ENCODE data around the gene LBR. TPM values are rescaled to one million over a fixed set of nuclear protein-coding genes. Genes with fewer than 3 reads are reported as not detected.
"Not testable (repeated sequence)": the region's sequence is repeated elsewhere in the genome, so short reads cannot be mapped to it uniquely, and the experiment has no call there.

LBR gene
- total and polyA plus RNA-seq, 12 donors: 7.6 to 22.6 (median 10.3) TPM

DNA sequence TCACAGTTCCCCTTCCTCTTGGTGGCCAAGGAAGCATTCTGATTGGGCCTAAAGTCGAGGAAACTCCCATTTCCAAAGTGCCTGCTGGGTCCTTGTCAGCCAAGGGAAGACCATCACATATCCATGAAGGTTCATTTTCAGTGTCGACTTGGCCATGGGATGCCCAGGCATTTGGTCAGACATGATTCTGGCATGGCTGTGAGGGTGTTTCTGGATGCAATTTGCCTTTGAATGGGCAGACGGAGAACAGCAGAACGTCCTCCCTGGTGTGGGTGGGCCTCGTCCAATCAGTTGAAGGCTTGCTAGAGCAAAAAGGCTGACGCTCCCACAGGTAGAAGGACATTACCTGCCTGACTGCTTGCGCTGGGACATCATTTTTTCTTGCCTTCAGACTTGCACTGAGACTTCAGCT, 48.3 kb upstream of the LBR start:
- intact Hi-C loops (cut with DNase I): loop anchor here (2.0 to 10.0 kb wide), 10 partner anchors 176 to 501 kb away; partner anchors contain the start of gene ENAH (in 2 of the 10)
- WGBS, 2 donors: 90 to 94% methylated on average over 7 of the region's 7 CpGs

DNA sequence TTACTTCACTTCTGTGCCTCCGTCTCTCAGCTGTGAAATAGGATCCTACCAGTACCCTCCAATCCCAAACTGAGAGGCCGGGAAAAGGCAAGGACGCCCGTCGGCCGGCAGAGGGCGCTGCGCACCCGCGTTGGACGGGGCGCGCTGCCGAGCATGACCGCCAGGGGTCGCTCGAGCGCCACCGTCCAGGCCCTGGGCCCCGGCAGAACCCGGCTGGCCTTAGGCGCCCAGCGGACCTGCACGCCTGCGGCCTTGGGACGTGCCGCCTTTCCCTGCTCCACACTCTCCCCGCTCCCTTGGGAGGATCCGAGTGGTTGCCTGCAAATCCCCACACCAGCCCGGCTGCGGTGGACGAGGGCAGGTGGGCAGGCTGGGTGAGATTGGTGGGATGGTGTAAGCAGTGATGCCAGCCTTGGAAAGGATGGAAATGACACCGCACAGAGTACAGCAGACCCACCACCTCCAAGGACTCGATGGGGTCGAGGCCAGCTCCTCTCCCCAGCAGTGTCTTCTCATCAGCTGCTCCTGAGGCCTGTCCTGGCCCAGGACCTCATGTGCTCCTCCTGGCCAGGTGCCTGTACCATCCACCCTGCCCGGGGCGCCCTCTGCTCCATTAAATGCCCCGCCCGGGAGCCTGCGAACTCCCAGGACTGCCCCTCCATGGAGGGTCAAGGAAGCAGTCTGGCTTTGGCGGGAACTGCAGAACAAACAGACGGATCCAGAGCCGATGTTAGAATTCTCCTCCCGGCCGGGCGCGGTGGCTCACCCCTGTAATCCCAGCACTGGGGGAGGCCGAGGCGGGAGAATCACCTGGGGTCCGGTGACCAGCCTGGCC, 47.4 kb upstream of the LBR start:
- no peaks in the 10 kb centered on the region for H3K36me3 ChIP-seq
- intact Hi-C loops (cut with DNase I): loop anchor here (1.0 to 10.0 kb wide), 18 partner anchors 177 to 502 kb away; partner anchors contain the start of gene ENAH (in 2 of the 10)
- WGBS, 2 donors: 28 to 29% methylated on average over 50 of the region's 50 CpGs
- ATAC-seq: peak; percentile 84 to 90 (median 90)
- H3K4me3 ChIP-seq: peak overlapping the region in 4 of 10 donors; percentile 19 to 35 (median 26)
- H3K9me3 ChIP-seq: no peaks in the 10 kb centered on the region
- no peaks in the 10 kb centered on the region for H3K27me3 ChIP-seq
- H3K4me1 ChIP-seq: peaks cover 0 to 9% (median 6%) of the 10 kb centered on the region in 9 donors
- H3K27ac ChIP-seq: no peak overlapping the region
- TF ChIP-seq, protein P1, sequence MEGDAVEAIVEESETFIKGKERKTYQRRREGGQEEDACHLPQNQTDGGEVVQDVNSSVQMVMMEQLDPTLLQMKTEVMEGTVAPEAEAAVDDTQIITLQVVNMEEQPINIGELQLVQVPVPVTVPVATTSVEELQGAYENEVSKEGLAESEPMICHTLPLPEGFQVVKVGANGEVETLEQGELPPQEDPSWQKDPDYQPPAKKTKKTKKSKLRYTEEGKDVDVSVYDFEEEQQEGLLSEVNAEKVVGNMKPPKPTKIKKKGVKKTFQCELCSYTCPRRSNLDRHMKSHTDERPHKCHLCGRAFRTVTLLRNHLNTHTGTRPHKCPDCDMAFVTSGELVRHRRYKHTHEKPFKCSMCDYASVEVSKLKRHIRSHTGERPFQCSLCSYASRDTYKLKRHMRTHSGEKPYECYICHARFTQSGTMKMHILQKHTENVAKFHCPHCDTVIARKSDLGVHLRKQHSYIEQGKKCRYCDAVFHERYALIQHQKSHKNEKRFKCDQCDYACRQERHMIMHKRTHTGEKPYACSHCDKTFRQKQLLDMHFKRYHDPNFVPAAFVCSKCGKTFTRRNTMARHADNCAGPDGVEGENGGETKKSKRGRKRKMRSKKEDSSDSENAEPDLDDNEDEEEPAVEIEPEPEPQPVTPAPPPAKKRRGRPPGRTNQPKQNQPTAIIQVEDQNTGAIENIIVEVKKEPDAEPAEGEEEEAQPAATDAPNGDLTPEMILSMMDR (IDR thresholded peaks at IDR 0.05): peak; percentile 100
- DNase-seq: peak in 1 of 2 donors; percentile 69

More for the DNA sequence above, 48.3 kb upstream of the LBR start:
- H3K4me3 ChIP-seq: no peak overlapping the region
- H3K27ac ChIP-seq: no peak overlapping the region
- ATAC-seq: no peak
- H3K27me3 ChIP-seq: no peaks in the 10 kb centered on the region
- H3K9me3 ChIP-seq: no peaks in the 10 kb centered on the region
- TF ChIP-seq, protein P1 (IDR thresholded peaks at IDR 0.05): no peak
- H3K36me3 ChIP-seq: no peaks in the 10 kb centered on the region
- peaks cover 0 to 9% (median 6%) of the 10 kb centered on the region in 9 donors for H3K4me1 ChIP-seq
- no peak for DNase-seq

DNA sequence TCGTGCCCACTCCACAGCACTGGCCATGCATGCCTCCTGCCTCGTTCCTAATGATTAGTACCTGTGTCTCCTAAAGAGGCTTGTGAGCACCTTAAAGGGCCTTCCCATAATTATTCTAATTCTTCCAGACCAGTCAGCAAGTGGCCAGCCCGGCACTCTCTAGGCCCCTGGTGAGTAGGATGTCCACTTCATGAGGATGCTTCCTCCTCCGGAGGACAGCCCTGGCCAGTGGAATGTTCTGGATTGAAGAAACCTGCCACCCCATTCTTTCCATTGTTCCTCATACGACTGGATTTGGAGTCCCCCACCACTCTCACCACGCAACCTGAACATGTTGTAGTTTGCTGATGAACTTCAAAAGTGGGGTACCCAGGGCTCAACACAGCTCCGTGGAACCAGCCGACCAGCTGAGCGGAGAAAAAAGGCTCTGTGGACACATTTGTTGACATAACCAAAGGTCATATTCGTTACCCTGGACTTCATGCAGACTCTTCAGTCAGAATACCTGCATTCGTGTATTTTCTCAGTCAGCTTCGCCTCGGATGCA, 46.7 kb upstream of the LBR start:
- peaks cover 0 to 9% (median 6%) of the 10 kb centered on the region in 9 donors for H3K4me1 ChIP-seq
- WGBS, 2 donors: 41 to 45% methylated on average over 13 of the region's 13 CpGs
- H3K9me3 ChIP-seq: no peaks in the 10 kb centered on the region
- intact Hi-C loops (cut with DNase I): loop anchor here (2.0 to 10.0 kb wide), 9 partner anchors 180 to 503 kb away; partner anchors contain the start of gene ENAH (in 1 of the 10)
- ATAC-seq (peak in 2 of 8 donors; percentile 3 to 5), DNase-seq (no peak)
- no peaks in the 10 kb centered on the region for H3K27me3 ChIP-seq
- H3K27ac ChIP-seq: no peak overlapping the region
- TF ChIP-seq, protein P1 (IDR thresholded peaks at IDR 0.05): no peak
- H3K36me3 ChIP-seq: no peaks in the 10 kb centered on the region
- H3K4me3 ChIP-seq: peak overlapping the region in 1 of 10 donors; percentile 35

DNA sequence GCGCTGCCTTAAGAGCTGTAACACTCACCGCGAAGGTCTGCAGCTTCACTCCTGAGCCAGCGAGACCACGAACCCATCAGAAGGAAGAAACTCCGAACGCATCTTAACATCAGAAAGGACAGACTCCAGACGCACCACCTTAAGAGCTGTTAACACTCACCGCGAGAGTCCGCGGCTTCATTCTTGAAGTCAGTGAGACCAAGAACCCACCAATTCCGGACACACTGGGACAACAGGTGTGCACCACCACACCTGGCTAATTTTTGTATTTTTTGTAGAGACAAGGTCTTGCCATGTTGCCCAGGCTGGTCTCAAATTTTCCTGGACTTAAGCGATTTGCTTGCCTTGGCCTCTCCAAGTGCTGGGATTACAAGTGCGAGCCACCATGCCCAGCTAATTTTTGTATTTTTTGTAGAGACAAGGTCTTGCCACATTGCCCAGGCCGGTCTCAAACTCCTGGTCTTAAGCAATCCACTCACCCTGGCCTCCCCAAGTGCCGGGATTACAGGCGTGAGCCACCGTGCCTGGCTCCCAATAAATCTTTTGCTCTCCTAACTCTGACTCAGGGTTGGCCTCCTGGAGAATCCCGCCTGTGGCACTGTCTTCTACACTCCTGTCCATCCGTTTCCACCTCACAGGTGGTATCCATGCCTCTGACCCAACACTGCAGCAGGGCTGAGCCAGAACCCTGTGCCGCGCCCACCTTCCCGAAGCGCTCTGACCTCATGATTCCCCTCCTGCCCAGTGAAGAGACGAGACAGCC, 46.0 kb upstream of the LBR start:
- not testable (repeated sequence) for H3K4me3 ChIP-seq, H3K4me1 ChIP-seq, DNase-seq, H3K9me3 ChIP-seq, H3K36me3 ChIP-seq, H3K27ac ChIP-seq, H3K27me3 ChIP-seq
- WGBS, 2 donors: 94 to 96% methylated on average over 26 of the region's 26 CpGs
- intact Hi-C loops (cut with DNase I): loop anchor here (2.0 to 10.0 kb wide), 9 partner anchors 181 to 503 kb away; partner anchors contain the start of gene ENAH (in 1 of the 10)
- ATAC-seq: peak in 1 of 8 donors; percentile 12

DNA sequence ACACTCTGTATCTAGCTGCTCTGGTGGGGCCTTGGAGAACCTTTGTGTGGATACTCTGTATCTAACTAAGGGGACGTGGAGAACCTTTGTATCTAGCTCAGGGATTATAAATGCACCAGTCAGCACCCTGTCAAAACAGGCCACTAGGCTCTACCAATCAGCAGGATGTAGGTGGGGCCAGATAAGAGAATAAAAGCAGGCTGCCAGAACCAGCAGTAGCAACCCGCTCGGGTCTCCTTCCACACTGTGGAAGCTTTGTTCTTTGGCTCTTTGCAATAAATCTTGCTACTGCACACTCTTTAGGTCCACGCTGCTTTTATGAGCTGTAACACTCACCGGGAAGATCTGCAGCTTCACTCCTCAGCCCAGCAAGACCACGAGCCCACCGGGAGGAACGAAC, 45.4 kb upstream of the LBR start:
- H3K9me3 ChIP-seq, ATAC-seq, H3K27ac ChIP-seq, DNase-seq, H3K4me3 ChIP-seq, H3K27me3 ChIP-seq, H3K36me3 ChIP-seq: not testable (repeated sequence)
- intact Hi-C loops (cut with DNase I): loop anchor here in 4 of 10 donors (5.0 to 10.0 kb wide), 4 partner anchors 182 to 504 kb away; partner anchors contain the start of gene ENAH (in 1 of the 4)
- 68 to 77% methylated on average over 8 of the region's 8 CpGs for WGBS, 2 donors
- H3K4me1 ChIP-seq: peaks cover 0 to 14% (median 9%) of the 10 kb centered on the region in 9 donors

Measured in heart right ventricle (tissue), 16 donors.